H1 (cell line): ENCODE data around the gene NUP42. TPM values are rescaled to one million over a fixed set of nuclear protein-coding genes. Genes with fewer than 3 reads are reported as not detected.

Experiments used
- CTCF ChIA-PET: fragments of 300-600 bp; sonication (Branson Sonifier 250); formaldehyde crosslinking; loops from one replicate; lab custom pipeline; 2021; ENCODE audit not compliant: partially characterized antibody; lab: Charles Lee
- POLR2A ChIA-PET: fragments of 300-600 bp; sonication (Branson Sonifier 250); formaldehyde crosslinking; loops from one replicate; lab custom pipeline; 2021; ENCODE audit warnings: inconsistent platforms; ENCODE audit not compliant: partially characterized antibody; lab: Charles Lee
- DNase-seq, 2 experiments: peaks; one replicate each; pipeline versions ENCODE4 v3.0.0 to v3.0.0-alpha.2; 2010 to 2022; ENCODE audit warnings: low spot score in 2 of 2, low read depth in 1 of 2, mixed read lengths in 1 of 2
- FAIRE-seq: peaks from 2 replicates; lab custom pipeline; 2011; peaks lifted over from hg19 to GRCh38; lab: Jason Lieb, UNC
- H2AFZ ChIP-seq: 2 replicates; pipeline ENCODE4 v1.8.1; 2012; ENCODE audit warnings: low read length, inconsistent platforms
- H2AK5ac ChIP-seq: 2 replicates; pipeline ENCODE4 v1.6.1; 2013; ENCODE audit warnings: low read depth, low read length
- H2BK120ac ChIP-seq: replicated peaks from 2 replicates; pipeline ENCODE3; 2013; ENCODE audit warnings: low read depth, low read length, inconsistent platforms
- H2BK12ac ChIP-seq: 2 replicates; pipeline ENCODE4 v1.6.1; 2013; ENCODE audit warnings: low read depth, low read length
- H2BK15ac ChIP-seq: 2 replicates; pipeline ENCODE4 v1.6.1; 2013; ENCODE audit warnings: low read length
- H2BK20ac ChIP-seq: 2 replicates; pipeline ENCODE4 v1.6.1; 2013; ENCODE audit warnings: low read length
- H2BK5ac ChIP-seq: 2 replicates; pipeline ENCODE4 v1.6.1; 2013; ENCODE audit warnings: low read depth, low read length
- H3K14ac ChIP-seq: 2 replicates; pipeline ENCODE4 v1.6.1; 2013; ENCODE audit warnings: inconsistent platforms; ENCODE audit not compliant: insufficient read length
- H3K18ac ChIP-seq: 2 replicates; pipeline ENCODE4 v1.6.1; 2013; ENCODE audit warnings: low read length; ENCODE audit errors: extremely low read depth
- H3K23ac ChIP-seq: 2 replicates; pipeline ENCODE4 v1.6.1; 2013; ENCODE audit warnings: inconsistent platforms; ENCODE audit not compliant: insufficient read length
- H3K23me2 ChIP-seq: 2 replicates; pipeline ENCODE4 v1.6.1; 2013; ENCODE audit warnings: low read depth, low read length
- H3K27ac ChIP-seq: 2 replicates; pipeline ENCODE4 v1.6.1; 2011; ENCODE audit warnings: low read depth, low read length, inconsistent platforms
- H3K27me3 ChIP-seq, 4 experiments: replicated peaks in 1 of 4; 1 replicate in 1 of 4; 2 replicates in 3 of 4; pipeline versions ENCODE4 v1.6.1 to v1.8.1; 2011 to 2013; ENCODE audit warnings: low read length in 3 of 4, mild to moderate bottlenecking in 3 of 4, inconsistent platforms in 2 of 4, mixed read lengths in 2 of 4, moderate library complexity in 1 of 4; ENCODE audit not compliant: control insufficient read depth in 3 of 4, insufficient read depth in 3 of 4; ENCODE audit errors: extremely low read depth in 1 of 4
- H3K36me3 ChIP-seq, 4 experiments: 2 replicates each; pipeline versions ENCODE4 v1.6.1 to v1.8.1; 2011 to 2013; ENCODE audit warnings: mild to moderate bottlenecking in 4 of 4, low read length in 3 of 4, moderate library complexity in 2 of 4, control low read depth in 1 of 4, inconsistent platforms in 1 of 4; ENCODE audit not compliant: insufficient read depth in 4 of 4, control insufficient read depth in 2 of 4
- H3K4ac ChIP-seq: replicated peaks from 2 replicates; pipeline ENCODE3; 2013; ENCODE audit warnings: low read length, low read depth, mixed read lengths, inconsistent platforms; ENCODE audit not compliant: insufficient read length
- H3K4me1 ChIP-seq, 4 experiments: replicated peaks in 1 of 4; 1 replicate in 1 of 4; 2 replicates in 3 of 4; pipeline versions ENCODE4 v1.6.1 to v1.8.1; 2011 to 2013; ENCODE audit warnings: low read length in 3 of 4, inconsistent platforms in 2 of 4, mixed read lengths in 1 of 4; ENCODE audit not compliant: insufficient read depth in 4 of 4, control insufficient read depth in 3 of 4
- H3K4me2 ChIP-seq, 2 experiments: 2 replicates each; pipeline versions ENCODE4 v1.6.1 to v1.8.1; 2011 to 2013; ENCODE audit warnings: low read depth in 2 of 2, low read length in 2 of 2, control low read depth in 1 of 2, inconsistent platforms in 1 of 2, mild to moderate bottlenecking in 1 of 2; ENCODE audit not compliant: insufficient read depth in 1 of 2
- H3K4me3 ChIP-seq, 4 experiments: fragments of 200-600, 300-600 bp in 1 of 4; sonication (generic), shearing (Covaris generic), sonication (Bioruptor Twin) in 1 of 4; 2 replicates each; pipeline versions ENCODE4 v1.5.1 to v1.8.1; 2011 to 2016; ENCODE audit warnings: low read length in 4 of 4, low read depth in 3 of 4, control low read depth in 2 of 4, inconsistent platforms in 2 of 4, mild to moderate bottlenecking in 2 of 4, mixed read lengths in 1 of 4, moderate library complexity in 1 of 4; ENCODE audit not compliant: insufficient read depth in 2 of 4; ENCODE audit errors: extremely low read depth in 1 of 4
- H3K56ac ChIP-seq: replicated peaks from 2 replicates; pipeline ENCODE3; 2013; ENCODE audit warnings: low read depth, mild to moderate bottlenecking, mixed read lengths, low read length, inconsistent platforms; ENCODE audit not compliant: insufficient read length
- H3K79me1 ChIP-seq: 2 replicates; pipeline ENCODE4 v1.6.1; 2013; ENCODE audit warnings: low read depth, low read length, control low read depth
- H3K79me2 ChIP-seq, 2 experiments: 2 replicates each; pipeline versions ENCODE4 v1.6.1 to v1.8.1; 2012 to 2013; ENCODE audit warnings: low read length in 2 of 2, mild to moderate bottlenecking in 2 of 2, inconsistent platforms in 1 of 2; ENCODE audit not compliant: insufficient read depth in 2 of 2, control insufficient read depth in 1 of 2
- H3K9ac ChIP-seq, 4 experiments: replicated peaks in 1 of 4; 1 replicate in 1 of 4; 2 replicates in 3 of 4; pipeline versions ENCODE4 v1.6.1 to v1.8.1; 2011 to 2013; ENCODE audit warnings: low read depth in 3 of 4, low read length in 3 of 4, control low read depth in 2 of 4, mild to moderate bottlenecking in 2 of 4, moderate library complexity in 2 of 4, inconsistent platforms in 1 of 4; ENCODE audit errors: extremely low read depth in 1 of 4
- H3K9me3 ChIP-seq, 2 experiments: 2 replicates each; pipeline versions ENCODE4 v1.6.1 to v1.8.1; 2012 to 2013; ENCODE audit warnings: mild to moderate bottlenecking in 2 of 2, moderate library complexity in 2 of 2, control low read depth in 1 of 2, inconsistent platforms in 1 of 2, low read depth in 1 of 2, low read length in 1 of 2, mixed read lengths in 1 of 2; ENCODE audit not compliant: insufficient read depth in 2 of 2
- H4K20me1 ChIP-seq, 2 experiments: replicated peaks in 1 of 2; 2 replicates each; pipeline versions ENCODE3 to v1.8.1; 2011 to 2013; ENCODE audit warnings: inconsistent platforms in 2 of 2, low read length in 2 of 2, mild to moderate bottlenecking in 1 of 2; ENCODE audit not compliant: insufficient read depth in 2 of 2, control insufficient read depth in 1 of 2
- H4K5ac ChIP-seq: 2 replicates; pipeline ENCODE4 v1.6.1; 2013; ENCODE audit warnings: low read length, low read depth, mixed read lengths, inconsistent platforms; ENCODE audit not compliant: insufficient read length
- H4K8ac ChIP-seq: 2 replicates; pipeline ENCODE4 v1.8.0; 2013; ENCODE audit warnings: mild to moderate bottlenecking, moderate library complexity, low read length, inconsistent platforms; ENCODE audit not compliant: insufficient read depth; ENCODE audit errors: extremely low read depth
- H4K91ac ChIP-seq: replicated peaks from 2 replicates; pipeline ENCODE3; 2013; ENCODE audit warnings: low read length, mixed read lengths, inconsistent platforms; ENCODE audit not compliant: insufficient read length
- CBX5 ChIP-seq: fragments of 300-800, 300-1000 bp; sonication (generic); IDR thresholded peaks from 2 replicates; pipeline ENCODE4 v1.7.1; 2016; ENCODE audit warnings: antibody characterized with exemption, low read length, low read depth
- POU5F1 ChIP-seq: IDR thresholded peaks from 2 replicates; pipeline ENCODE4 v1.6.1; 2011; ENCODE audit warnings: low read depth, mild to moderate bottlenecking, low read length, moderate library complexity
- WGBS, 2 experiments: shearing (Covaris generic) in 1 of 2; methylation state at CpG; one replicate each; pipeline versions ENCODE4 v1.1.6 to v1.1.7; 2013 to 2015; ENCODE audit warnings: low lambda C conversion rate in 2 of 2, mixed read lengths in 2 of 2, inconsistent platforms in 1 of 2, low coverage in 1 of 2, missing lambda C conversion rate in 1 of 2; ENCODE audit not compliant: insufficient replicate concordance in 2 of 2, insufficient coverage in 1 of 2, insufficient read length in 1 of 2; ENCODE audit errors: extremely low coverage in 1 of 2, missing lambda C conversion rate in 1 of 2; 5-methylcytosine and 5-hydroxymethylcytosine counted together
- polyA plus RNA-seq, 7 experiments: library from polyadenylated mRNA; depleted of rRNA in 3 of 7; stranded (reverse) in 5 of 7; unstranded in 2 of 7; fragments of >200 nt in 5 of 7; fragments of 200-250 nt in 2 of 7; gene quantifications; 1 replicate in 5 of 7; 2 replicates in 1 of 7; 4 replicates in 1 of 7; pipeline versions ENCODE4 v1.2.1 to v1.2.3, GENCODE V29; 2011 to 2013; ENCODE audit warnings: missing spikeins in 2 of 7, mixed read lengths in 2 of 7
- total RNA-seq: library from RNA; stranded (reverse); fragmentation: NEBNext Ultra II Directional; extraction: Animal tissue kit (Norgen Biotek cat#: 25700); gene quantifications from 2 replicates; pipeline ENCODE4 v1.2.1, GENCODE V29; 2021

The NUP42 gene
- total and polyA plus RNA-seq, 2 of the 8 experiments (the other 6 are each of a cell fraction or from before 2014, with no cell fraction given): 31.8 to 41.2 TPM

GRCh38 chr7:23207021-23207420 lies 25.2 kb downstream of the NUP42 start:
- Histone ChIP-seq H3K14ac (no peak overlapping the region), H2BK15ac (no peak overlapping the region), H3K4me2 (no peak overlapping the region; a peak in 1 of 4 replicates), H3K23me2 (no peaks in the 10 kb centered on the region), H3K9ac (no peak overlapping the region), H3K9me3 (no peaks in the 10 kb centered on the region), H2AK5ac (no peak overlapping the region), H3K23ac (no peak overlapping the region), H2BK120ac (no peak overlapping the region), H3K36me3 (no peaks in the 10 kb centered on the region), H4K8ac (no peak overlapping the region), H3K27me3 (no peaks in the 10 kb centered on the region; a peak in 2 of 7 replicates), H4K20me1 (no peaks in the 10 kb centered on the region), H3K4me3 (no peak overlapping the region), H4K5ac (no peak overlapping the region), H3K4ac (no peak overlapping the region), H4K91ac (no peak overlapping the region), H3K56ac (no peak overlapping the region), H2BK20ac (no peak overlapping the region), H2AFZ (no peak overlapping the region), H2BK5ac (no peak overlapping the region), H2BK12ac (no peak overlapping the region), H3K27ac (no peak overlapping the region), H3K4me1 (no peaks in the 10 kb centered on the region; a peak in 1 of 7 replicates), H3K18ac (no peak overlapping the region), H3K79me2 (no peaks in the 10 kb centered on the region), H3K79me1 (no peaks in the 10 kb centered on the region)
- DNase-seq (no peak), FAIRE-seq (no peak)
- WGBS, 2 experiments: 98% methylated on average over 2 of the region's 2 CpGs; no CpG with 5 or more reads in 1 of the 2 experiments
- CTCF ChIA-PET: no interaction called here
- no peak for TF ChIP-seq CBX5
- no peak for TF ChIP-seq POU5F1
- POLR2A ChIA-PET: interaction anchor here (1.7 kb wide), 1 partner anchor 101 kb away, joined by 5 read pairs; the partner anchor contains the start of gene KLHL7
